ENCODE measurements around the gene PXDC1. TPM values are rescaled to one million over a fixed set of nuclear protein-coding genes. Genes with fewer than 3 reads are reported as not detected.

The PXDC1 gene
- total and polyA plus RNA-seq, 2 donors (not counting 3 experiments of a cell fraction or from before 2014, with no cell fraction given), result 60.9 to 121 TPM

DNA sequence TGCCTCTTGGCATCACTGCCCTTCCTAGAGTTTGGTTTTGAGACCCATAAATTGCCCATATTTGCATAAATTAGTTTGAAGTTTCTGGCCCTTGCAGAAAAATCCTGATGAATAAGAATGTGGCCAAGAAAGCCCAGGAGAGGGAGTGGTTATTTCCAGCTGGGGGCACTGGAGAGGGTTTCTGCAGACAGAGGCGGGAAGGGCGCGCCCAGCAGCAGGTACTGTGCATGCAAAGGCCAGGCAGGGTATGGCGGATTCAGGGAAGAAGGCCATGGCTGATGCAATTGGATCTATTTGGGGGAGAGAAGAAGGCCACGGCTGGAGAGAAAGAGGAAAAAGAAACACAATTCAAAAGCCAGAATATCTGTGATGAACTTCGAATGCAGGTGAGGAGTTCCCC is 48.2 kb upstream of the PXDC1 start:
- FAIRE-seq, result no peak
- intact Hi-C loops (cut with micrococcal nuclease), result no loop called here
- no peak for DNase-seq (ENCODE audit: low read depth, low spot score)
- ChIA-PET POLR2A (no interaction called here), CTCF (no interaction called here)
- dilution Hi-C loops (cut with MboI; ENCODE audit: extremely low pct_ligation_motif_present, low sequenced_read_pairs), result no loop called here
- H4K20me1 ChIP-seq (replicated peaks; ENCODE audit: control insufficient read depth, extremely low read depth, insufficient read depth, low read length), result no peaks in the 10 kb centered on the region
- H3K9me3 ChIP-seq (replicated peaks; ENCODE audit: control insufficient read depth, insufficient read depth, low read length), result no peaks in the 10 kb centered on the region
- TF ChIP-seq FOS (IDR thresholded peaks at IDR 0.05; ENCODE audit: borderline replicate concordance, insufficient read depth, low read length) (no peak), JUN (IDR thresholded peaks at IDR 0.05; ENCODE audit: borderline replicate concordance, insufficient read depth, insufficient read length, low read depth) (no peak), GATA2 (IDR thresholded peaks at IDR 0.05; ENCODE audit: insufficient read depth, insufficient read length, low read depth, low read length) (no peak), MYC (IDR thresholded peaks at IDR 0.05; ENCODE audit: low read depth, low read length) (no peak)
- H3K9ac ChIP-seq (replicated peaks; ENCODE audit: extremely low read depth, insufficient read depth, low read length), result no peak overlapping the region
- BruUV-seq (replicated peaks), result no TSS peak
- H3K27ac ChIP-seq (ENCODE audit: insufficient read depth, low read depth, low read length), result no peak overlapping the region
- no peak overlapping the region for H2AFZ ChIP-seq (ENCODE audit: low read depth, low read length)
- no peaks in the 10 kb centered on the region for H3K9me1 ChIP-seq (replicated peaks; ENCODE audit: control insufficient read depth, extremely low read depth, insufficient read depth, low read length)
- no peaks in the 10 kb centered on the region for H3K79me2 ChIP-seq (ENCODE audit: control insufficient read depth, insufficient read depth, low read length)
- H3K36me3 ChIP-seq (ENCODE audit: control insufficient read depth in 2 of 2, extremely low read depth in 1 of 2, insufficient read depth in 2 of 2, low read length in 2 of 2), result no peaks in the 10 kb centered on the region
- no peaks in the 10 kb centered on the region for H3K27me3 ChIP-seq (ENCODE audit: control insufficient read depth in 2 of 2, insufficient read depth in 2 of 2, low read length in 2 of 2)
- no peak overlapping the region for H3K4me2 ChIP-seq (ENCODE audit: insufficient read depth, low read length)
- no peak overlapping the region for H3K4me3 ChIP-seq (replicated peaks in 1 of 3; ENCODE audit: insufficient read depth in 1 of 3, low read depth in 1 of 3, low read length in 3 of 3)
- H3K4me1 ChIP-seq (ENCODE audit: control insufficient read depth, extremely low read depth, insufficient read depth, low read length), result peaks cover 48% of the 10 kb centered on the region

- peak overlapping the region; percentile 16 for H2AFZ ChIP-seq (ENCODE audit: low read depth, low read length)
- DNase-seq (ENCODE audit: low read depth, low spot score) (peak; percentile 42), FAIRE-seq (peak; percentile 33)
- peaks cover 39% of the 10 kb centered on the region for H3K4me1 ChIP-seq (ENCODE audit: control insufficient read depth, extremely low read depth, insufficient read depth, low read length)
- dilution Hi-C loops (cut with MboI; ENCODE audit: extremely low pct_ligation_motif_present, low sequenced_read_pairs) (no loop called here), intact Hi-C loops (cut with micrococcal nuclease) (no loop called here)
- no peaks in the 10 kb centered on the region for H3K27me3 ChIP-seq (ENCODE audit: control insufficient read depth in 2 of 2, insufficient read depth in 2 of 2, low read length in 2 of 2)
- no peaks in the 10 kb centered on the region for H3K79me2 ChIP-seq (ENCODE audit: control insufficient read depth, insufficient read depth, low read length)
- peak overlapping the region; percentile 100 for H3K27ac ChIP-seq (ENCODE audit: insufficient read depth, low read depth, low read length)
- TF ChIP-seq POLR2AphosphoS5 (IDR thresholded peaks at IDR 0.05; ENCODE audit: insufficient read depth, low read depth, low read length) (peak; percentile 48), FOS (IDR thresholded peaks at IDR 0.05; ENCODE audit: borderline replicate concordance, insufficient read depth, low read length) (no peak), EZH2 (IDR thresholded peaks at IDR 0.05; ENCODE audit: borderline replicate concordance, low read depth, low read length, severe bottlenecking) (no peak)
- peak overlapping the region; percentile 84 for H3K9ac ChIP-seq (replicated peaks; ENCODE audit: extremely low read depth, insufficient read depth, low read length)
- CTCF ChIA-PET, result interaction anchor here (0.6 to 4.3 kb wide), 12 partner anchors 10 to 516 kb away, joined by 3 to 48 read pairs (median 6); partner anchors contain the start of gene FAM50B
- H3K9me1 ChIP-seq (replicated peaks; ENCODE audit: control insufficient read depth, extremely low read depth, insufficient read depth, low read length), result no peaks in the 10 kb centered on the region
- H3K36me3 ChIP-seq (ENCODE audit: control insufficient read depth in 2 of 2, extremely low read depth in 1 of 2, insufficient read depth in 2 of 2, low read length in 2 of 2), result no peaks in the 10 kb centered on the region
- POLR2A ChIA-PET, result interaction anchor here (0.8 to 2.8 kb wide), 6 partner anchors 11 to 115 kb away, joined by 3 to 23 read pairs (median 13); no protein-coding TSS in a partner anchor
- BruUV-seq (replicated peaks), result TSS peak; percentile 67
- H3K9me3 ChIP-seq (replicated peaks; ENCODE audit: control insufficient read depth, insufficient read depth, low read length), result no peaks in the 10 kb centered on the region
- no peak overlapping the region for H3K4me3 ChIP-seq (replicated peaks in 1 of 3; ENCODE audit: insufficient read depth in 1 of 3, low read depth in 1 of 3, low read length in 3 of 3)
- H4K20me1 ChIP-seq (replicated peaks; ENCODE audit: control insufficient read depth, extremely low read depth, insufficient read depth, low read length), result no peaks in the 10 kb centered on the region
- H3K4me2 ChIP-seq (ENCODE audit: insufficient read depth, low read length), result peak overlapping the region; percentile 62
Measured at GRCh38 chr6:3798055-3798919, 46.8 kb upstream of the PXDC1 start.

Measured in endothelial cell of umbilical vein (primary cell).